ENCODE measurements around the gene PTRH2. TPM values are rescaled to one million over a fixed set of nuclear protein-coding genes. Genes with fewer than 3 reads are reported as not detected.

Gene PTRH2
- polyA plus RNA-seq, 1 experiment, result 56.1 TPM

GRCh38 chr17:59714255-59714654 is 7.0 kb upstream of the PTRH2 start:
- ChIA-PET POLR2A (no interaction called here), CTCF (no interaction called here)
- Histone ChIP-seq H3K27ac (ENCODE audit: low read depth, low read length) (no peak overlapping the region), H3K27me3 (ENCODE audit: control insufficient read depth, insufficient read depth, low read length) (no peaks in the 10 kb centered on the region), H3K4me3 (ENCODE audit: low read depth, low read length) (no peak overlapping the region), H3K9me3 (ENCODE audit: control insufficient read depth, insufficient read depth, low read length) (no peaks in the 10 kb centered on the region)
- TF ChIP-seq CTCF (IDR thresholded peaks at IDR 0.05; ENCODE audit: low read depth, low read length), result no peak
- DNase-seq (ENCODE audit: low read depth, low spot score), result no peak

GRCh38 chr17:59712862-59713261 is 5.6 kb upstream of the PTRH2 start:
- no peak for DNase-seq (ENCODE audit: low read depth, low spot score)
- POLR2A ChIA-PET, result no interaction called here
- CTCF ChIA-PET, result no interaction called here

GRCh38 chr17:59711936-59712335 is 4.7 kb upstream of the PTRH2 start:
- ChIA-PET CTCF (no interaction called here), POLR2A (no interaction called here)
- DNase-seq (ENCODE audit: low read depth, low spot score), result no peak
- H3K27ac ChIP-seq (ENCODE audit: low read depth, low read length), result no peak overlapping the region
- no peak overlapping the region for H3K4me3 ChIP-seq (ENCODE audit: low read depth, low read length)
- TF ChIP-seq CTCF (IDR thresholded peaks at IDR 0.05; ENCODE audit: low read depth, low read length), result no peak
- no peaks in the 10 kb centered on the region for H3K9me3 ChIP-seq (ENCODE audit: control insufficient read depth, insufficient read depth, low read length)
- H3K27me3 ChIP-seq (ENCODE audit: control insufficient read depth, insufficient read depth, low read length), result no peaks in the 10 kb centered on the region

More at GRCh38 chr17:59712862-59713261, 5.6 kb upstream of the PTRH2 start:
- Histone ChIP-seq H3K27ac (ENCODE audit: low read depth, low read length) (no peak overlapping the region), H3K9me3 (ENCODE audit: control insufficient read depth, insufficient read depth, low read length) (no peaks in the 10 kb centered on the region), H3K27me3 (ENCODE audit: control insufficient read depth, insufficient read depth, low read length) (no peaks in the 10 kb centered on the region), H3K4me3 (ENCODE audit: low read depth, low read length) (no peak overlapping the region)
- no peak for TF ChIP-seq CTCF (IDR thresholded peaks at IDR 0.05; ENCODE audit: low read depth, low read length)

- Histone ChIP-seq H3K9me3 (ENCODE audit: control insufficient read depth, insufficient read depth, low read length) (no peaks in the 10 kb centered on the region), H3K27me3 (ENCODE audit: control insufficient read depth, insufficient read depth, low read length) (no peaks in the 10 kb centered on the region), H3K27ac (ENCODE audit: low read depth, low read length) (peak overlapping the region; percentile 79), H3K4me3 (ENCODE audit: low read depth, low read length) (peak overlapping the region; percentile 95)
- no peak for TF ChIP-seq CTCF (IDR thresholded peaks at IDR 0.05; ENCODE audit: low read depth, low read length)
- ChIA-PET CTCF (interaction anchor here (1.4 to 2.7 kb wide), 3 partner anchors 26 to 151 kb away, joined by 4 to 10 read pairs (median 9); no protein-coding TSS in a partner anchor), POLR2A (interaction anchor here (0.9 to 1.9 kb wide), 4 partner anchors 46 to 129 kb away, joined by 3 to 11 read pairs (median 8); partner anchors contain the start of gene CLTC)
- DNase-seq (ENCODE audit: low read depth, low spot score), result no peak
Measured at GRCh38 chr17:59707971-59708430, 771 bp upstream of the PTRH2 start.

GRCh38 chr17:59702304-59702703 is 4.9 kb downstream of the PTRH2 start:
- H3K27me3 ChIP-seq (ENCODE audit: control insufficient read depth, insufficient read depth, low read length), result no peaks in the 10 kb centered on the region
- ChIA-PET CTCF (interaction anchor here (0.7 to 1.3 kb wide), 2 partner anchors 158 to 267 kb away, joined by 3 read pairs; no protein-coding TSS in a partner anchor), POLR2A (no interaction called here)
- no peak for DNase-seq (ENCODE audit: low read depth, low spot score)
- no peaks in the 10 kb centered on the region for H3K9me3 ChIP-seq (ENCODE audit: control insufficient read depth, insufficient read depth, low read length)
- TF ChIP-seq CTCF (IDR thresholded peaks at IDR 0.05; ENCODE audit: low read depth, low read length), result no peak
- H3K27ac ChIP-seq (ENCODE audit: low read depth, low read length), result no peak overlapping the region
- H3K4me3 ChIP-seq (ENCODE audit: low read depth, low read length), result no peak overlapping the region
